H1 (cell line): ENCODE data around the gene ZBTB16. TPM values are rescaled to one million over a fixed set of nuclear protein-coding genes. Genes with fewer than 3 reads are reported as not detected.

Source experiments
- BRCA1 ChIP-seq: IDR thresholded peaks from 2 replicates; pipeline ENCODE4 v1.6.1; 2012; ENCODE audit warnings: low read depth, low read length, improper control_type of control experiment
- CBX5 ChIP-seq: fragments of 300-800, 300-1000 bp; sonication (generic); IDR thresholded peaks from 2 replicates; pipeline ENCODE4 v1.7.1; 2016; ENCODE audit warnings: antibody characterized with exemption, low read length, low read depth
- EGR1 ChIP-seq: IDR thresholded peaks from 2 replicates; pipeline ENCODE4 v1.6.1; 2011; ENCODE audit warnings: low read depth, low read length, borderline replicate concordance
- JUN ChIP-seq: IDR thresholded peaks from 2 replicates; pipeline ENCODE4 v1.6.1; 2011; ENCODE audit warnings: low read depth, mild to moderate bottlenecking, improper control_type of control experiment, low read length
- NANOG ChIP-seq: IDR thresholded peaks from 2 replicates; pipeline ENCODE4 v1.6.1; 2011; ENCODE audit warnings: low read length, low read depth, mild to moderate bottlenecking, inconsistent platforms; ENCODE audit not compliant: insufficient read depth, poor library complexity, severe bottlenecking
- SIRT6 ChIP-seq: IDR thresholded peaks from one replicate; pipeline ENCODE4 v1.7.1; 2012; ENCODE audit warnings: low read length, inconsistent platforms
- polyA plus RNA-seq, 7 experiments: library from polyadenylated mRNA; depleted of rRNA in 3 of 7; stranded (reverse) in 5 of 7; unstranded in 2 of 7; fragments of >200 nt in 5 of 7; fragments of 200-250 nt in 2 of 7; gene quantifications; 1 replicate in 5 of 7; 2 replicates in 1 of 7; 4 replicates in 1 of 7; pipeline versions ENCODE4 v1.2.1 to v1.2.3, GENCODE V29; 2011 to 2013; ENCODE audit warnings: missing spikeins in 2 of 7, mixed read lengths in 2 of 7
- total RNA-seq: library from RNA; stranded (reverse); fragmentation: NEBNext Ultra II Directional; extraction: Animal tissue kit (Norgen Biotek cat#: 25700); gene quantifications from 2 replicates; pipeline ENCODE4 v1.2.1, GENCODE V29; 2021

Gene ZBTB16
- total and polyA plus RNA-seq, 2 of the 8 experiments (the other 6 are each of a cell fraction or from before 2014, with no cell fraction given): 0.12 to 0.61 TPM

- TF ChIP-seq NANOG: no peak
- no peak for TF ChIP-seq BRCA1
- TF ChIP-seq EGR1: no peak
- no peak for TF ChIP-seq CBX5
- TF ChIP-seq SIRT6: no peak
- TF ChIP-seq JUN: no peak
- TF ChIP-seq, all 59 proteins: peak for 0
Observed at GRCh38 chr11:114130115-114130576, 70.6 kb downstream of the ZBTB16 start (continued).
